HEK293T (cell line): Measurements from ENCODE around the gene RCSD1.
"Not testable (repeated sequence)": the region's sequence is repeated elsewhere in the genome, so short reads cannot be mapped to it uniquely, and the experiment has no call there.

Experiments
- CTCF ChIA-PET: fragments of 350-600 bp; formaldehyde crosslinking; extraction: SDS; loops from one replicate; lab custom pipeline; 2021; ENCODE audit warnings: antibody characterized with exemption, inconsistent platforms; lab: Yijun Ruan, JAX
- POLR2A ChIA-PET: fragments of 350-600 bp; formaldehyde crosslinking; extraction: SDS; loops from one replicate; lab custom pipeline; 2020; ENCODE audit warnings: antibody characterized with exemption, inconsistent platforms; lab: Yijun Ruan, JAX
- DNase-seq: peaks from one replicate; pipeline ENCODE4 v3.0.0; 2012; ENCODE audit warnings: mixed read lengths; ENCODE audit errors: extremely low spot score
- ARNT ChIP-seq: fragments of 450-650 bp; IDR thresholded peaks from 2 replicates; pipeline ENCODE4 v1.6.1; 2017; ENCODE audit warnings: mild to moderate bottlenecking
- BHLHE40 ChIP-seq: fragments of 450-650 bp; IDR thresholded peaks from 2 replicates; pipeline ENCODE4 v1.6.1; 2016; ENCODE audit warnings: mild to moderate bottlenecking, moderate library complexity, borderline replicate concordance
- CTBP1 ChIP-seq: fragments of 450-650 bp; IDR thresholded peaks from 2 replicates; pipeline ENCODE4 v1.6.1; 2016; ENCODE audit warnings: borderline replicate concordance
- ELF4 ChIP-seq: fragments of 450-650 bp; IDR thresholded peaks from 2 replicates; pipeline ENCODE4 v1.6.1; 2017; ENCODE audit warnings: antibody characterized with exemption
- FOXA1 ChIP-seq: fragments of 450-650 bp; IDR thresholded peaks from 2 replicates; pipeline ENCODE4 v1.6.1; 2016; ENCODE audit warnings: mild to moderate bottlenecking
- FOXK2 ChIP-seq: fragments of 450-650 bp; IDR thresholded peaks from 2 replicates; pipeline ENCODE4 v1.6.1; 2016; ENCODE audit warnings: mild to moderate bottlenecking
- FOXM1 ChIP-seq: fragments of 450-650 bp; IDR thresholded peaks from 2 replicates; pipeline ENCODE4 v1.6.1; 2017; ENCODE audit warnings: mild to moderate bottlenecking, borderline replicate concordance
- HDGF ChIP-seq: fragments of 450-650 bp; IDR thresholded peaks from 2 replicates; pipeline ENCODE4 v1.6.1; 2017; ENCODE audit warnings: antibody characterized with exemption, borderline replicate concordance
- L3MBTL2 ChIP-seq: fragments of 450-650 bp; conservative IDR thresholded peaks from 2 replicates; pipeline ENCODE4 v1.6.1; 2016; ENCODE audit warnings: mild to moderate bottlenecking
- LEF1 ChIP-seq: fragments of 450-650 bp; IDR thresholded peaks from 2 replicates; pipeline ENCODE4 v1.6.1; 2017; ENCODE audit warnings: mild to moderate bottlenecking, borderline replicate concordance
- NFRKB ChIP-seq: fragments of 450-650 bp; IDR thresholded peaks from 2 replicates; pipeline ENCODE4 v1.6.1; 2016; ENCODE audit warnings: mild to moderate bottlenecking, moderate library complexity
- PKNOX1 ChIP-seq: fragments of 450-650 bp; IDR thresholded peaks from 2 replicates; pipeline ENCODE4 v1.6.1; 2016
- SP1 ChIP-seq: fragments of 450-650 bp; IDR thresholded peaks from 2 replicates; pipeline ENCODE4 v1.6.1; 2017
- SUZ12 ChIP-seq: fragments of 450-650 bp; IDR thresholded peaks from 2 replicates; pipeline ENCODE4 v1.6.1; 2016; ENCODE audit warnings: mild to moderate bottlenecking
- TARDBP ChIP-seq: fragments of 450-650 bp; IDR thresholded peaks from 2 replicates; pipeline ENCODE4 v1.6.1; 2016
- ZNF384 ChIP-seq: fragments of 450-650 bp; IDR thresholded peaks from 2 replicates; pipeline ENCODE4 v1.6.1; 2016

RCSD1 gene

GRCh38 chr1:167601442-167602383 lies 28.3 kb upstream of the RCSD1 start:
- no peak for DNase-seq
- ChIA-PET CTCF (interaction anchor here (2.2 kb wide), 1 partner anchor 86 kb away, joined by 21 read pairs; no protein-coding TSS in a partner anchor), POLR2A (no interaction called here)
- TF ChIP-seq ZNF384: no peak
- TF ChIP-seq FOXA1: no peak
- TF ChIP-seq PKNOX1: no peak
- no peak for TF ChIP-seq HDGF
- TF ChIP-seq ARNT: no peak
- TF ChIP-seq L3MBTL2: no peak
- no peak for TF ChIP-seq FOXM1

GRCh38 chr1:167602840-167603239 lies 27.2 kb upstream of the RCSD1 start:
- ChIA-PET POLR2A (no interaction called here), CTCF (interaction anchor here (0.7 kb wide), 1 partner anchor 478 kb away, joined by 3 read pairs; no protein-coding TSS in a partner anchor)
- DNase-seq: no peak
- TF ChIP-seq L3MBTL2 (no peak), LEF1 (no peak), ARNT (no peak), FOXM1 (no peak), TARDBP (no peak), ELF4 (no peak), HDGF (no peak), SUZ12 (no peak), ZNF384 (no peak), BHLHE40 (no peak), FOXK2 (no peak), SP1 (no peak), NFRKB (no peak), FOXA1 (no peak), PKNOX1 (no peak), CTBP1 (no peak)

GRCh38 chr1:167605576-167605975 lies 24.5 kb upstream of the RCSD1 start:
- POLR2A ChIA-PET: no interaction called here
- CTCF ChIA-PET: no interaction called here
- no peak for DNase-seq
- TF ChIP-seq FOXA1 (no peak), FOXM1 (no peak), SUZ12 (no peak), ZNF384 (no peak), L3MBTL2 (no peak), HDGF (no peak), PKNOX1 (no peak), ARNT (no peak), ELF4 (no peak), CTBP1 (no peak), BHLHE40 (no peak), LEF1 (no peak), TARDBP (no peak), SP1 (no peak)

- no peak for TF ChIP-seq ZNF384
- no peak for TF ChIP-seq ARNT
- TF ChIP-seq L3MBTL2: no peak
- no peak for TF ChIP-seq SUZ12
- no peak for TF ChIP-seq BHLHE40
- no peak for DNase-seq
- ChIA-PET POLR2A (no interaction called here), CTCF (no interaction called here)
Measured at GRCh38 chr1:167611983-167612382, 18.0 kb upstream of the RCSD1 start.

GRCh38 chr1:167612587-167613385 lies 17.2 kb upstream of the RCSD1 start:
- POLR2A ChIA-PET: no interaction called here
- no peak for DNase-seq
- TF ChIP-seq HDGF (no peak), CTBP1 (no peak), SP1 (no peak), PKNOX1 (no peak), NFRKB (no peak)
- CTCF ChIA-PET: no interaction called here

- DNase-seq, POLR2A ChIA-PET, CTCF ChIA-PET: not testable (repeated sequence)
Measured at GRCh38 chr1:167613984-167614383, 16.0 kb upstream of the RCSD1 start.
